ENCODE data around the gene CANT1.
"Not testable (repeated sequence)": the region's sequence is repeated elsewhere in the genome, so short reads cannot be mapped to it uniquely, and the experiment has no call there.

CANT1 gene

GRCh38 chr17:78966910-78967600, 42.5 kb downstream of the CANT1 start:
- no peaks in the 10 kb centered on the region for H3K9me3 ChIP-seq (ENCODE audit: insufficient read depth, low read length)
- H3K27ac ChIP-seq (ENCODE audit: low read length): no peak overlapping the region
- H3K9ac ChIP-seq (ENCODE audit: low read length): no peak overlapping the region
- TF ChIP-seq EZH2phosphoT487 (IDR thresholded peaks at IDR 0.05; ENCODE audit: low read depth) (no peak), CTCF (IDR thresholded peaks at IDR 0.05; ENCODE audit: low read depth, low read length) (no peak)
- no peak overlapping the region for H3K4me3 ChIP-seq (ENCODE audit: low read length)
- H3K27me3 ChIP-seq (ENCODE audit: low read depth, low read length): peaks cover 5% of the 10 kb centered on the region; the same call in 1 of the 2 replicates
- H4K20me1 ChIP-seq (ENCODE audit: insufficient read depth, low read length): no peaks in the 10 kb centered on the region
- H3K79me2 ChIP-seq (ENCODE audit: low read length): no peaks in the 10 kb centered on the region
- H3K36me3 ChIP-seq (replicated peaks; ENCODE audit: low read depth, low read length): no peaks in the 10 kb centered on the region
- H3K4me1 ChIP-seq (ENCODE audit: low read length): peaks cover 8% of the 10 kb centered on the region; the same call in 1 of the 2 replicates
- no peak overlapping the region for H2AFZ ChIP-seq (ENCODE audit: low read depth, low read length)
- H3K4me2 ChIP-seq (ENCODE audit: low read length): no peak overlapping the region

GRCh38 chr17:78966123-78966813, 43.3 kb downstream of the CANT1 start:
- H3K9ac ChIP-seq (ENCODE audit: low read length): no peak overlapping the region
- H2AFZ ChIP-seq (ENCODE audit: low read depth, low read length): no peak overlapping the region
- peaks cover 5% of the 10 kb centered on the region; the same call in 1 of the 2 replicates for H3K27me3 ChIP-seq (ENCODE audit: low read depth, low read length)
- H3K4me1 ChIP-seq (ENCODE audit: low read length): peaks cover 8% of the 10 kb centered on the region; the same call in 1 of the 2 replicates
- no peak overlapping the region for H3K4me2 ChIP-seq (ENCODE audit: low read length)
- no peak overlapping the region for H3K27ac ChIP-seq (ENCODE audit: low read length)
- H4K20me1 ChIP-seq (ENCODE audit: insufficient read depth, low read length): no peaks in the 10 kb centered on the region
- no peaks in the 10 kb centered on the region for H3K9me3 ChIP-seq (ENCODE audit: insufficient read depth, low read length)
- TF ChIP-seq EZH2phosphoT487 (IDR thresholded peaks at IDR 0.05; ENCODE audit: low read depth): no peak
- TF ChIP-seq CTCF (IDR thresholded peaks at IDR 0.05; ENCODE audit: low read depth, low read length): no peak
- H3K79me2 ChIP-seq (ENCODE audit: low read length): no peaks in the 10 kb centered on the region
- H3K36me3 ChIP-seq (replicated peaks; ENCODE audit: low read depth, low read length): no peaks in the 10 kb centered on the region
- H3K4me3 ChIP-seq (ENCODE audit: low read length): no peak overlapping the region

GRCh38 chr17:78965491-78965924, 44.1 kb downstream of the CANT1 start:
- H3K27me3 ChIP-seq (ENCODE audit: low read depth, low read length): peaks cover 5% of the 10 kb centered on the region; the same call in 1 of the 2 replicates
- H3K27ac ChIP-seq (ENCODE audit: low read length): no peak overlapping the region
- no peak overlapping the region for H3K4me3 ChIP-seq (ENCODE audit: low read length)
- no peak overlapping the region for H2AFZ ChIP-seq (ENCODE audit: low read depth, low read length)
- no peaks in the 10 kb centered on the region for H3K9me3 ChIP-seq (ENCODE audit: insufficient read depth, low read length)
- H4K20me1 ChIP-seq (ENCODE audit: insufficient read depth, low read length): no peaks in the 10 kb centered on the region
- H3K4me2 ChIP-seq (ENCODE audit: low read length): no peak overlapping the region
- 0 out of 2 replicates have a peak, but pooled peaks cover 4% of the 10 kb centered on the region for H3K4me1 ChIP-seq (ENCODE audit: low read length)
- no peaks in the 10 kb centered on the region for H3K36me3 ChIP-seq (replicated peaks; ENCODE audit: low read depth, low read length)
- no peaks in the 10 kb centered on the region for H3K79me2 ChIP-seq (ENCODE audit: low read length)
- TF ChIP-seq CTCF (IDR thresholded peaks at IDR 0.05; ENCODE audit: low read depth, low read length): no peak
- no peak for TF ChIP-seq EZH2phosphoT487 (IDR thresholded peaks at IDR 0.05; ENCODE audit: low read depth)
- no peak overlapping the region for H3K9ac ChIP-seq (ENCODE audit: low read length)

- Histone ChIP-seq H2AFZ (ENCODE audit: low read depth, low read length) (no peak overlapping the region), H3K9me3 (ENCODE audit: insufficient read depth, low read length) (no peaks in the 10 kb centered on the region)
- no peak for TF ChIP-seq EZH2phosphoT487 (IDR thresholded peaks at IDR 0.05; ENCODE audit: low read depth)
- TF ChIP-seq CTCF (IDR thresholded peaks at IDR 0.05; ENCODE audit: low read depth, low read length): no peak
Measured at GRCh38 chr17:78963378-78963777, 46.2 kb downstream of the CANT1 start.

GRCh38 chr17:78962984-78963348, 46.6 kb downstream of the CANT1 start:
- not testable (repeated sequence) for H2AFZ ChIP-seq (ENCODE audit: low read depth, low read length); H3K4me3 ChIP-seq (ENCODE audit: low read length); H3K79me2 ChIP-seq (ENCODE audit: low read length); H3K4me1 ChIP-seq (ENCODE audit: low read length); H3K27me3 ChIP-seq (ENCODE audit: low read depth, low read length); H3K9me3 ChIP-seq (ENCODE audit: insufficient read depth, low read length); H4K20me1 ChIP-seq (ENCODE audit: insufficient read depth, low read length); H3K4me2 ChIP-seq (ENCODE audit: low read length); H3K27ac ChIP-seq (ENCODE audit: low read length); H3K9ac ChIP-seq (ENCODE audit: low read length); H3K36me3 ChIP-seq (replicated peaks; ENCODE audit: low read depth, low read length)

More at GRCh38 chr17:78963378-78963777, 46.2 kb downstream of the CANT1 start:
- no peak overlapping the region for H3K4me2 ChIP-seq (ENCODE audit: low read length)
- H3K27me3 ChIP-seq (ENCODE audit: low read depth, low read length): peaks cover 5% of the 10 kb centered on the region; the same call in 1 of the 2 replicates
- no peak overlapping the region for H3K4me3 ChIP-seq (ENCODE audit: low read length)
- H4K20me1 ChIP-seq (ENCODE audit: insufficient read depth, low read length): no peaks in the 10 kb centered on the region
- no peaks in the 10 kb centered on the region for H3K79me2 ChIP-seq (ENCODE audit: low read length)
- no peak overlapping the region for H3K9ac ChIP-seq (ENCODE audit: low read length)
- no peaks in the 10 kb centered on the region for H3K4me1 ChIP-seq (ENCODE audit: low read length)
- no peaks in the 10 kb centered on the region for H3K36me3 ChIP-seq (replicated peaks; ENCODE audit: low read depth, low read length)
- H3K27ac ChIP-seq (ENCODE audit: low read length): no peak overlapping the region

All from OCI-LY3 (cell line).